Lower leg skin (tissue), 3 donors: Measurements from ENCODE around the gene PDE8B.

Experiments
- CTCF ChIP-seq, 3 donors: fragments of 450-650 bp; IDR thresholded peaks; one replicate each; pipeline ENCODE4 v1.5.1; 2016; ENCODE audit warnings: antibody characterized with exemption in 3 of 3, mild to moderate bottlenecking in 3 of 3, moderate library complexity in 2 of 3
- POLR2A ChIP-seq, 2 donors: fragments of 450-650 bp; IDR thresholded peaks; one replicate each; pipeline ENCODE4 v1.6.1; 2016 to 2017; ENCODE audit warnings: antibody characterized with exemption in 2 of 2, mild to moderate bottlenecking in 1 of 2, moderate library complexity in 1 of 2

- TF ChIP-seq POLR2A (IDR thresholded peaks at IDR 0.05), result no peak
- no peak for TF ChIP-seq CTCF (IDR thresholded peaks at IDR 0.05)
These were observed 126.8 kb downstream of the PDE8B start for GRCh38 chr5:77337246-77337645.
